ENCODE results near the gene NME1. TPM values are rescaled to one million over a fixed set of nuclear protein-coding genes. Genes with fewer than 3 reads are reported as not detected.
"Not testable (repeated sequence)": the region's sequence is repeated elsewhere in the genome, so short reads cannot be mapped to it uniquely, and the experiment has no call there.

The NME1 gene
- total RNA-seq, 1 donor from 2014 or later: 51.9 TPM

DNA sequence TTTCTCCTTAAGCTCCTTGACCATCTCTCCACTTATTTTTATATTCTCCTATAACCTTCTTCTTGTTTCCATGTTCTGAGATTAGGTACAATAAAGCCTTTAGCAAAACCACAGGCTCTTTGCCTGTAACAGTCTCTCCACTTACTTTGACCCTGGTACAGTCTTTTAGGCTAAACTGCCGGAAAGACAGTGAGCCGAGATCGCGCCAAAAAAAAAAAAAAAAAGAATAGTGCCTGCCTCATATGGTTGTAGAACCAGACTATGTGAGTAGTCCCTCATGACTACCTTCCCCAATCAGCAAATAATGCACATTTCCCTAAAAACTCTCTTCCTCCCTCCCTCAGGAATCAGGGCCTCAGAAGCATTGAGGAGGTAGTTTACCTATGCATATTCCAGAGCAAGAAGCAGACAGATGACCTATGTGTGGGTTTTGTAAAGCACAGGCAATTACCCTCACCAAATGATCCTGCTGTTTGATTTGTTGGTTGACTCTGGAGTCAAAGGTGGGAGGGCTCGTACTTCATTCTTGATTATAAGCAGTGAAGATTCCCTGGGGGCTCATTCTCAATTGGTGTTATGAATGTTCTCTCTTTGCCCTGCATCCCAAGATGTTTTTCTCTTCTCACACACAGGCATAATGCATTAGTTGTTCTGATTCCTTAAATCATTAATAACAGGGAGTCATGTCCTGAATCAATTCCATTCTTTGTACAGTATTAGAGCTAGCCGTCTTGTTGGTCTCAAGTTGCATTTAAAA, 8.9 kb upstream of the NME1 start:
- no peak for ATAC-seq
- DNase-seq (ENCODE audit: low spot score): no peak

DNA sequence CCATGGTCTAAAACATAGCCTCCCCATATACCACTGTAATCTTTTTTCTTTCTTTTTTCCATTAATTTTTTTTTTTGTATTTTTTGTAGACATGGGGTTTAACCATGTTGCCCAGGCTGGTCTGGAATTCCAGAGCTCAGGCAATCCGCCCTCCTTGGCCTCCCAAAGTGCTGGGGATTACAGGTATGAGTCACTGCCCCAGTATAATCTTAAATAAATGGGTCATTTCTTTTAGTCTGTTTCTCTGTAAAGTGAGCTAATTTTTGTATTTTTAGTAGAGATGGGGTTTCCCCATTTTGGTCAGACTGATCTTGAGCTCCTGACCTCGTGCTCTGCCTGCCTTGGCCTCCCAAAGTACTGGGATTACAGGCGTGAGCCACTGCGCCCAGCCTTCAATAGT, 5.7 kb upstream of the NME1 start:
- no peak for DNase-seq (ENCODE audit: low spot score)

DNA sequence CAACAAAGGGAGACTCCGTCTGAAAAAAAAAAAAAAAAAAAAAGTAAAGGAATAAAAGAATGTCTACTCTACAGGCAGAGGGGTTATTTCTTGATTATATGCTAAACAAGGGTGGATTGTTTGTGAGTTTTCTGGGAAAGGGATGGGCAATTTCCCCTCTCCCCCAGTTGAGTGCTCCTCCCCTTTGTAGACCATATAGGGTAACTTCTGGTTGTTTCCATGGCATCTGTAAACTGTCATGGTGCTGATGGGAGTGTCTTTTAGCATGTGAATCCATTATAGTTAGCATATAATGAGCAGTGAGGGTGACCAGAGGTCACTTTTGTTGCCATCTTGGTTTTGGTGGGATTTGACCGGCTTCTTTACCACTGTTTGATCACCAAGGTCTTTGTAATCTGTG, 4.2 kb upstream of the NME1 start:
- DNase-seq (ENCODE audit: low spot score) (no peak), ATAC-seq (no peak)

More for the DNA sequence above, 5.7 kb upstream of the NME1 start:
- no peak for ATAC-seq

DNA sequence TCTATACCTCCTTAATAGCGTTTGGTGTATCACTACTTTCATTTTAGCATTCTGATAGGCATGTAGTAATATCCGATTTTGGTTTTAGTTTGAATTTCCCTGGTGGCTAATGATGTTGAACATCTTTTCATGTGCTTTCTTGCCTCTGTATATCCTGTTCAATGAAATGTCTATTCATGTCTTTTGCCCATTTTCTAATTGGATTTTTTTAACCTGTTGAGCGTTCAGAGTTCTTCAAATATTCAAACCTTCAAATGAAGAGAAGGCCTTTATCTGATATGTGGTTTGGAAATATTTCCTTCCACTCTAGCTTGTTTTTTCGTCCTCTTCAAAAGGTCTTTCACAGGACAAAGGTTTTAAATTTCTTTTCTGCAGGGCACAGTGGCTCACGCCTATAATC, 2.4 kb upstream of the NME1 start:
- ATAC-seq: no peak
- DNase-seq (ENCODE audit: low spot score): no peak

DNA sequence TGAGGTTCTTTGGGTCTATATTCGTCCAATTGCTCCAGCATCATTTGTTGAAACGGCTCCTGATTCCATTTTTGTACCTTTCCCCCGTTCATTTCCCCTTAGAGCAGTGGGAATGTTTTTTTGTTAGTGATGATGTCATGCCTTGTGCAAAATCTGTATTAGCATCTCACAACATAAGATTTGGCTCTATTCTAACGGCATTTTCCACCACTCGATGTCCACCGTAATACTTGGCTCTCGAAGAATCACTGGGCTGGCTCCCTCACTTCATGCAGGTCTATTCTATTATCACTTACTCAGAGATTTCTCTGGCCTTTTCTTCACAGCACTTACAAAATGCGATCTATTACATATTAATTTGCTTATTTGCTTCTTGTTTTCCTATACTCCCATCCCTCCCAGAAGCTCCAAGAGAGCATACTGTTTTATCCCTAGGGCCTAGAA, 571 bp upstream of the NME1 start:
- DNase-seq (ENCODE audit: low spot score) (no peak), ATAC-seq (peak; percentile 17)

DNA sequence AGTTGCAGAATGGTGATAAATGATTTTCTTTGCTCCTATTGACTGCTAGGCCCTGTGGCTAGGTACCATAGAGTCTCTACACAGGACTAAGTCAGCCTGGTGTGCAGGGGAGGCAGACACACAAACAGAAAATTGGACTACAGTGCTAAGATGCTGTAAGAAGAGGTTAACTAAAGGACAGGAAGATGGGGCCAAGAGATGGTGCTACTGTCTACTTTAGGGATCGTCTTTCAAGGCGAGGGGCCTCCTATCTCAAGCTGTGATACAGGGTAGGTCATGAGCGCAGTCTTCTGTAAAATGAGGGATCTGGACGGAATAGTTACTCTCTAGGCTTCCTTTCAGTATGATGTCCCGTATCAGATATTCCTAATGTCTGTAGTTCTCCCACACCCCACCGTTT, 817 bp downstream of the NME1 start:
- ATAC-seq: no peak
- no peak for DNase-seq (ENCODE audit: low spot score)

DNA sequence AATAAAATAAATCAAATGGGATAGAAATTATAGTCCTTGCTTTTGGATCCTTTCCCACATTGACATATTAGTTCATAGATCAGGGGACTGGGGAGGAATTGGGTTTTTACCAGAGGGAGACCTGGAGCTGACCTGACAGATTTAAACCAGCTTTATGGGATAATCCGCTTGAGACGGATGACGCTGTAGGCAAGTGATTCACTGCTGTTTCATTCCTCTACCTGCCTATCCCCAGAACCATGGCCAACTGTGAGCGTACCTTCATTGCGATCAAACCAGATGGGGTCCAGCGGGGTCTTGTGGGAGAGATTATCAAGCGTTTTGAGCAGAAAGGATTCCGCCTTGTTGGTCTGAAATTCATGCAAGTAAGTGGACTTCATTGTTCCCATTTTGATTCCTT, 2.1 kb downstream of the NME1 start:
- DNase-seq (ENCODE audit: low spot score) (no peak), ATAC-seq (no peak)

DNA sequence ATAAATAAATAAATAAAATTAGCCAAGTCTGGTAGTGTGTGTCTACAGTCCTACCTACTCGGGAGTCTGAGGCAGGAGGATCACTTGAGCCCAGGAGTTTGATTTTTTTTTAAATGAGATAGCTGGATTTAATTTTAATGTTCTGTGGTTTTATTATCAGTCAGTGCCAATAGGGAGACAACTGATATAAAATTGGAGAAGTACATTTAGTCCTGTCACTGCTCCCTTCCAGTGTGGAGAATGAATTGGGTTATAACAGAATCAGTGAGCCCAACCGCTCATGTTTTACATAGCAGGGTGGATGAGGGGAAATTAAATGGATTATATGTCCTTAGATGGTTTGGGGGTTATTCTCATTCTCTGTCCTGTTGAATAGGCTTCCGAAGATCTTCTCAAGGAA, 6.2 kb downstream of the NME1 start:
- DNase-seq (ENCODE audit: low spot score) (no peak), ATAC-seq (no peak)

DNA sequence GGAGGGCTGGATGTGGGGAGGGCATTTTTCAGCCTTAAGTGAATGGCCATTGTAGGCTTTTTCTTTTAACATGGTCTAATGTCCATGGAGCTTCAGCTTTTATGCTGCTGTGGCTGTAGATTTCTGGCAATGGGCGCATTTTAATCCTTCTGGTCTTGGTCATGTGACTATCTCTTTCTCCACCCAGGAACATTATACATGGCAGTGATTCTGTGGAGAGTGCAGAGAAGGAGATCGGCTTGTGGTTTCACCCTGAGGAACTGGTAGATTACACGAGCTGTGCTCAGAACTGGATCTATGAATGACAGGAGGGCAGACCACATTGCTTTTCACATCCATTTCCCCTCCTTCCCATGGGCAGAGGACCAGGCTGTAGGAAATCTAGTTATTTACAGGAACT, 8.2 kb downstream of the NME1 start:
- ATAC-seq (no peak), DNase-seq (ENCODE audit: low spot score) (peak; percentile 24)

DNA sequence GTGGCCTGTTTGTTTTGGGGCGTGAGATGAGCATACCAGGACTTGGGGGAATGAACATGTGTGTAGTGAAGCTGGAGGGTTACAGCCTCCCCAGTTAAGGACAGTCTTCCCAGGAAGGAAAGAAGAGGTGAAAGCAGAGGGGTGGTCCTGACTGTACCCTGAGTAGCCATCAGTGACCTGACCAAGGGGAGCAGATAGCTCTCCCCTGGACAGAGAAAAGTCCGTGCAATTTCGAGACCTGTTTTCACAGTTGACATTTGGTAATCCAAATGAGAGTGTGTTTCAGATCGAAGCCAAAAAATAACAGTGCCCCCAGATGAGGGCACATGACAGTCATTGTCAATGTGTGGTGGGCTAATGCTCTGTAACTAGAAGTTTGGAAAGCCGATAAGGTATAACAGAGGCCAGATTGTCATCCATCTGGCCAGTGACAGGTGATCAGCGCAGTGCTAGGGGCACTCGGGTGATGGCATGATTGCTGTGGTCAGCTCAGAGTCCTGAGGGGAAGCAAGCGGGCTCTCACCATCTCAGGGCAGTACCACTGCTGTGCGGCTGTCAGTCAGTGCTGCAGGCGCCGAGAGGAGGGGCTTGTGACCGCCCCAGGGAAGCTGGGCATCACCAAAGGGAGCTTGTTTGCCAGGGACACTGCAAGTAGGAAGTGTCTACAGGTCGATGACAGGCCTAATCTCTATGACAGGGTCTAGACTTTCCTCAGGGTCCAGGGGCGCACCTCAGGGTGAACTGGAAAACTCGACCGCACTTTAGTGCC, 11.7 kb downstream of the NME1 start:
- no peak for ATAC-seq
- no peak for DNase-seq (ENCODE audit: low spot score)

DNA sequence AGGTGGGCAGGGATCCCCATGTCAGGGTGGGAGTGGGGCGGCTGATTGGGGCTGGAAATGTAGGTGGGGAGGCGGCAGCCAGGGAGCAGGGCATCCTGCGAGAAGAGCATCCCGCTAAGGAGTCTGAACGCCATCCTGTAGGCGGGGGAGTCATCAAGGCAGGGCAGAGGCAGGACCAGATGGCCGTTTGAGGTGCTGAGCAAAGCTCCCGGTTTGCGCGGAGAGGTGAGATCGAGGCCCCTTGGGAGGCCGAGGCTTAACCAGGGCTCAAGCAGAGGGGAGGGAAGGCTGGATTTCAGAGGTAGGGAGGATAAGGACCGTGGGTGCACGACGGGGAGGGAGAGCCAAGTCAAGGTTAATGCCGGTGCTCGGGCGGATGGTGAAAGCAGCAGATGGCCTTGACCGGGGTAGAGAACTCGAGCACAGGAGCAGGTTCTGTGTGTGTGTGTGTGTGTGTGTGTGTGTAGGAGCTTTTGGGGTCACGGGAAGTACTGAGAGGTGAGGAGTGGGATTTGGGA, 12.4 kb downstream of the NME1 start:
- DNase-seq (ENCODE audit: low spot score): no peak

DNA sequence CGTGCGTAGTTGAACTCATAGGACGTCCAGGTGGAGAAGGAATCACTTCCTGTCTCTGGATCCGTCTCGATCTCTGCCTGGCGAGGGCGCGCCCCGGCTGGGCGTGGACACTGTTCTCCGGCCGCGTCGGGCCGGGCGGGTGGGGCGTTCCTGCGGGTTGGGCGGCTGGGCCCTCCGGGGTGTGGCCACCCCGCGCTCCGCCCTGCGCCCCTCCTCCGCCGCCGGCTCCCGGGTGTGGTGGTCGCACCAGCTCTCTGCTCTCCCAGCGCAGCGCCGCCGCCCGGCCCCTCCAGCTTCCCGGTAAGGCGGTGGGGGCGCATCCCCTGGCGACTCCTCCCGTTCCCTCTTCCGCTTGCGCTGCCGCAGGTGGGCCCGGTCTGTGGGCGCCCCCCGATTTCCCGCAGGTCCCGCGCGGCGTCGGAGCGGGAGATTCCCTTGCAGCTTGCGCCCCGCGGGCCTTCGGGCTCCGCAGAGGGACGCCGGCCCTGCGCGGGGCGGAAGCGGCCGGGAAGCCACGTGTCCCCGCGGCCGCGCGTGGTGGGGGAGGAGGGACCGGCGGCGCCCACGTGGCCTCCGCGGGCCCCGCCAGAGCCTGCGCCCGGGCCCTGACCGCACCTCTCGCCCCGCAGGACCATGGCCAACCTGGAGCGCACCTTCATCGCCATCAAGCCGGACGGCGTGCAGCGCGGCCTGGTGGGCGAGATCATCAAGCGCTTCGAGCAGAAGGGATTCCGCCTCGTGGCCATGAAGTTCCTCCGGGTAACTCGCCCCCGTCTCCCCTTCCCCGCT, 13.0 kb downstream of the NME1 start, which contains the start of gene NME2:
NME2 (plus strand) TSS at position 214 of the 789 bp plus-strand sequence; CDS start at position 634, 420 bp downstream.
- DNase-seq (ENCODE audit: low spot score): peak; percentile 92
- ATAC-seq: peak; percentile 91

More for the DNA sequence above, 12.4 kb downstream of the NME1 start:
- ATAC-seq: peak; percentile 36

DNA sequence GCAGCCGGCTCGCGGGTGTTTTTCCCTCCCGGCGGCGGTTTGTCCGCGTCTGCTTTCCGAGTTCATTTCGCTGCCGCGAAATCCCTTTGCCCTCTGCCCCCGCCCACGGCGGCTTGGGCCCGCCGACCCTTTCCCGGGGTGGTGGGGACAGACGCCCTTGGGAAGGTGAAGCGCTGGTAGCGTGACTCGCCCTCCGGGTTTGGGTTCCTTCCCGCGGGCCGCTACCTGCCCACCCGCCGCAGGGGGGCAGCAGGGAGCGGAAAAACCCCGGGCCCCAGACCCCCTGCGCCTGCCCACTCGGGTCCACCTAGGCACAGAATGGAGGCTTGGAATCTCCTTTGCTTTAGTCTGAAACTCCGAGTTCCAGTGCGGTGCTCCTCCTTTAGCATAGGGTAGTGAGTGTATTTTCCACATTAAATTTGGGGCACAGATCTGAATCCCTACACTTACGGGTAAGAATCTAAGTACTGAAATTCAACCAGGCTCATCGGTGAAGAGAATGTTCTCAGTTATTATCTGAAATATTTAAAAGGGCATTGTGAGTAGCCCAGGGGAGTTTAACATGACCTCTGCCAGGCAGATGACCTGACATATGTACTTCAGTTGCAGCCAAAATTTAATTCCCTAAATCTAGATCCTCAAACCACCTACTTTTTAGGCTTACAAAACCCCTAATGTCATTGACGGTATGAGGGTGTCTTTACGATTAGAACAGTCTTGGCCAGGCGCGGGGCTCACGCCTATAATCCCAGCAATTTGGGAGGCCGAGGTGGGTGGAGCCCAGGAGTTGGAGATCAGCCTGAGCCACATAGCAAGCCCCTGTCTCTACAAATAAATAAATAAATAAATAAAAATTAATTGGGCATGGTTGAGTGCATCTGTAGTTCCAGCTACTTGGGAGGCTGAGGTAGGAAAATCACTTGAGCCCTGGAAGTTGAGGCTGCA, 13.9 kb downstream of the NME1 start:
- peak; percentile 69 for DNase-seq (ENCODE audit: low spot score)
- ATAC-seq: peak; percentile 68

DNA sequence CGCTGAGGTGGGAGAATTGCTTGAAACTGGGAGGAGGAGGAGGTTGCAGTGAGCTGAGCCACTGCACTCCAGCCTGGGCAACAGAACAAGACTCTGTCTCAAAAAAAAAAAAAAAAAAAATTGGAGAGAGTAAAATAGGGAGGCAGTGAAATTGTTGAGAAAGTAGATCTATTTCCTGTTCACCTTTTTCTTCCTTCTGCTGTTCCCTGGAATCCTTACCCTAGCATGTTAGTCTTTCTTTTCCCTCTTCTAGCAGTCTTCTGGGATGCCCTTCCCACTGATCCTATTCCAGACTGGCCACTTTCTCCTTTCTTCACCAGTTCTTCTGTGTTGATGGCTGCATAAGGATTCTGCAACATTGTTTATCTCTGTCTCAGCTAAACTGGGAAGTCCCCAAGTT, 16.0 kb downstream of the NME1 start:
- DNase-seq (ENCODE audit: low spot score) (no peak), ATAC-seq (no peak)

DNA sequence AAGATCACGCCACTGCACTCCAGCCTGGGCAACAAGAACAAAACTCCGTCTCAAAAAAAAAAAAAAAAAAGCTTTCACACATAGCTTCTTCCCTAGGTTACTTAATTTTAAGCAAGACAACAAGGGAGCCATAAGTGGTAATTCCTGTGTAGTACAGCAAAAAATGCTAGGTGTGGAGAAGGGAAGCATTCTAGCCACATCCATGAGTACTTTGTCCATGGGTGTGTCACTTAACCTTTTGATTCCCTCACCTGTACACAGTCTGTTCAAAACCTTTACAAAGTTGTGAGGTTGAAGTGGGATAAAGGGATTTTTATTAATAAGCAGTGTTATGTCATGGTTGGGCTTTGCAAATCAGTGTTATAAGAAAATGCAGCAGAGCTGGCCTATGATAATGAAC, 17.4 kb downstream of the NME1 start:
- ATAC-seq: no peak
- no peak for DNase-seq (ENCODE audit: low spot score)

DNA sequence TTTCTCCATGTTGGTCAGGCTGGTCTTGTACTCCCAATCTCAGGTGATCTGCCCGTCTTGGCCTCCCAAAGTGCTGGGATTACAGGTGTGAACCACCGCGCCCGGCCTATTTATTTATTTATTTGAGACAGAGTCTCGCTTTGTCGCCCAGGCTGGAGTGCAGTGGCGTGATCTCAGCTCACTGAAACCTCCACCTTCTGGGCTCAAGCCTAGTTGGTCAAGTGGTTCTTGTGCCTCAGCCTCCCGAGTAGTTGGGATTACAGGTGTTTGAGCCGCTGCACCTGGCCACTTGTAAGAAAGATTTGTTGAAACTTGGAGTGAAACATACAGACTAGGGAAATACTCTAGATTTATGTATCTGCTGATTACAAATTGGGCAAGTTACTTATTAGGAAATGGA, 18.7 kb downstream of the NME1 start:
- ATAC-seq; DNase-seq (ENCODE audit: low spot score): not testable (repeated sequence)

DNA sequence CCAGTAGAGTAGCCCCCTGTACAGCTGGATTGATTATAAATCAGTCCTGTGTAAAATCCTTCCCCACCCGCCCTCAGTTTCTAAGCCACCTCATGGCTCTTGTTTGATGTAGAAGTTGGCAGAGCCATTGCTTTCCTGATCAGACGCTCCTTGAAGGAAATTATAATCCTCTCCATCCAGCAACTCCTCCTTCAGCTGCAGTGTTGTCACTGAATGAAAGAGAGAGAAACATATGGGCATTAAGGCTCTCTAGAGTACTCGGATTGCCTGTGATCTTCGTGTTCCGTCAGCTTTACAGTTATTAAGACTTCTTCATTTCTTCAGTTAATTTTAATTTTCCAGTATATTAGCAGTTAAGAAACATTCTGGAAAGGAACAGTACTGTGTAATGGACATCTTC, 27.1 kb downstream of the NME1 start:
- no peak for ATAC-seq

DNA sequence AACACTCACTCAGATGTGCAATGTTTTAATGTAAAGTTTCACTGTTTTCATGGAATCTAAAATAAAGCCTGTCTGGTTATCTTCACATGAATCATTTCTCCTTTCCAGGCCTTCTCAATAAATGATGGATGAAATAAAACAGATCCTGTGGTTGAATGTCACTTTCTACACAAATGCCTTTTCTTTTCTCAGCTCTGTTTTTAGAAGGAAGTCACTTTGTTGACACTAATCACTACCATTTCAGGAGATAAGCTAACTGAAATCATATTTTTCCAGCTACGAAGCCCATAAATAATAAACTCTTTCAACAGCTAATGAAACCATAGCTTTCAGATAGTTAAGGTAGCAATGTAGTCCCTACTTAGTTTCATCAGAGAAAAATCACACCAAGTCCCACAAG, 30.8 kb downstream of the NME1 start:
- no peak for ATAC-seq

More for the DNA sequence above, 27.1 kb downstream of the NME1 start:
- DNase-seq (ENCODE audit: low spot score): no peak

DNA sequence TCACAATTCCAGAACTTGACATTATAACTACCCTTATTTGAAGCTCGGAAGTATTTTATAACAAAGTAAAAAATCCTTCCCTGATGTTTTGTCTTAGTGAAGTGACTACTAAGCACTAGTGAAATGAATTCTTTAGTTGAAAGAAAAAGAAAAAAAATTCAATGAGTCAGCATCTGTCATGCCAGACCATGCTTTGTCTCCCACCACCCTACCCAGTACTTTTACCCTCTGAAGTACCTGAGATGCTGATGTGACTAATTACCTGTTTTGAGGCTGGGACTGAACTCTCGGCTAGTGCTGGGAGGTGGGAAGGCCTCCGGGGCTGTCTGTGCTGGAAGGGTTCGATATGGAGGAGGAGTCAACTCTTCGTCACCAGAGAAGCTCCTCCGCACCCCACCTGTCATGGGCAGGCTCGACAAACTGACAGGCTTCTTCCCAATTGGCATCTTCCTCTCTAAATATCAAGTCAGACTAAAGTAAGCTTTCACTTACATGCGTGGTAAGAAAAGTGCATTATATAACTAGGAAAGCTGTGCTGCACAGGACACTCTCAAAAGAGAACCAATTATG, 32.5 kb downstream of the NME1 start:
- ATAC-seq (no peak), DNase-seq (ENCODE audit: low spot score) (no peak)

More for the DNA sequence above, 30.8 kb downstream of the NME1 start:
- no peak for DNase-seq (ENCODE audit: low spot score)
